ENCODE measurements around the gene TIMM9. TPM values are rescaled to one million over a fixed set of nuclear protein-coding genes. Genes with fewer than 3 reads are reported as not detected.
A peak's percentile ranks its signal among the peaks of the same experiment; 100 is the strongest.

Gene TIMM9, protein sequence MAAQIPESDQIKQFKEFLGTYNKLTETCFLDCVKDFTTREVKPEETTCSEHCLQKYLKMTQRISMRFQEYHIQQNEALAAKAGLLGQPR
- total RNA-seq (2022) (44.0 and 44.5 TPM in 2 replicates), Bru-seq, nascent RNA (percentile 84 among the genes with signal in this experiment), BruChase-seq, experiment 1, labeled RNA remaining after a 6-hour chase (percentile 79 among the genes with signal in this experiment), BruChase-seq, experiment 2, labeled RNA remaining after a 2-hour chase (percentile 85 among the genes with signal in this experiment)
- long read RNA-seq, partial matches to known transcripts: 15 of 20 reads
- long read RNA-seq, other reads (novel, unspliced or antisense): 3 of 20 reads

DNA sequence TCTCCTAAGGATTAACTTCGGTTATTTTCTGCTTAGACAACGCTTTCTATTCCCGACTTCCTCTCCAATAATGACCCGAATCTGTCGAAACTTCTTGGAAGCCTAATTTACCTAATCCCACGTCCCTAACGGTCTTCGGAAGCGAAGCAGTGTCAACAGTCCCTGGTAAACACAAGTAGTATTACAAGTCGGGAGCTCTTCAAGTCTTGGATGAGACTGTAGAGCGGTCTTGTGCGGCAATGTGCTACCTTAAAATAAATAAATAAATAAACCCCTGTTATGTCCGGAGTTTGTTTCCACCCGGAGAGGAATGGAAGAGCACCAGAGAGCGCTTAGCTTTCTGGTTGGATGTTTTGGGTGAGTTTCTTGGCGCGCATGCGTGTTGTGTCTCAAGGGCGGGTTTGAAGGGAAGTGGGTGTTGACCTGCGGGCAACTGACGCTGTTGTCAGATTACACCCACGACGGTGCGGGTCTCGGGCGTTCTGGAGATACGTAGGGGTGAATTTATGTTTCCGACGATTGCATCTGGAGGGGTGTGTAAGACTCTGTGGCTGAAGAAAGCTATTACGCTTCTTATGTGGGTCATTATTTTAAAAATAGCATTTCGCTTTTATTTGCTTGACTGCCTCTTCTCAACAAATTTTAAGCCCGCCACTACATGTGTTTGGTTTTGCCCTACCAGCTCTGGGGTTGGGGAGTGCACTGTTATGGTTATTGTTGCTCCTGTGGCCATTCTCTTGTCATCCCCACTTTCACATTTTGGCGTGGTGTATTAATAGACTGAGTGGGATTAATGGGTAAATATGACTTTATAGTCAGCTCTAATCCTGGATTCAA, at the start of gene TIMM9, which contains the start of gene KIAA0586:
Gene TIMM9 (minus strand): TSS at position 251 of the 837 bp plus-strand sequence. CDS start 15,586 bp downstream, outside the sequence.
Gene KIAA0586 (plus strand): TSS at position 439 of the 837 bp plus-strand sequence. CDS start 546 bp downstream, outside the sequence.
- H3K9me3 Mint-ChIP-seq (ENCODE audit: low read depth, unreplicated experiment): no peaks in the 10 kb centered on the region
- H3K27ac Mint-ChIP-seq (ENCODE audit: unreplicated experiment): peak within 1 kb of the TSS; percentile 99
- TF ChIP-seq, protein P1, sequence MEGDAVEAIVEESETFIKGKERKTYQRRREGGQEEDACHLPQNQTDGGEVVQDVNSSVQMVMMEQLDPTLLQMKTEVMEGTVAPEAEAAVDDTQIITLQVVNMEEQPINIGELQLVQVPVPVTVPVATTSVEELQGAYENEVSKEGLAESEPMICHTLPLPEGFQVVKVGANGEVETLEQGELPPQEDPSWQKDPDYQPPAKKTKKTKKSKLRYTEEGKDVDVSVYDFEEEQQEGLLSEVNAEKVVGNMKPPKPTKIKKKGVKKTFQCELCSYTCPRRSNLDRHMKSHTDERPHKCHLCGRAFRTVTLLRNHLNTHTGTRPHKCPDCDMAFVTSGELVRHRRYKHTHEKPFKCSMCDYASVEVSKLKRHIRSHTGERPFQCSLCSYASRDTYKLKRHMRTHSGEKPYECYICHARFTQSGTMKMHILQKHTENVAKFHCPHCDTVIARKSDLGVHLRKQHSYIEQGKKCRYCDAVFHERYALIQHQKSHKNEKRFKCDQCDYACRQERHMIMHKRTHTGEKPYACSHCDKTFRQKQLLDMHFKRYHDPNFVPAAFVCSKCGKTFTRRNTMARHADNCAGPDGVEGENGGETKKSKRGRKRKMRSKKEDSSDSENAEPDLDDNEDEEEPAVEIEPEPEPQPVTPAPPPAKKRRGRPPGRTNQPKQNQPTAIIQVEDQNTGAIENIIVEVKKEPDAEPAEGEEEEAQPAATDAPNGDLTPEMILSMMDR (IDR thresholded peaks at IDR 0.05; ENCODE audit: unreplicated experiment): no peak
- H3K36me3 Mint-ChIP-seq (ENCODE audit: insufficient read depth, unreplicated experiment): peaks cover 41% of the 10 kb centered on the region
- peaks cover 10% of the 10 kb centered on the region for H3K4me1 Mint-ChIP-seq (ENCODE audit: low read depth, unreplicated experiment)
- H3K27me3 Mint-ChIP-seq (ENCODE audit: unreplicated experiment): no peaks in the 10 kb centered on the region
- BruUV-seq (replicated peaks): no TSS peak
- peak; percentile 91 for DNase-seq
- CTCF ChIA-PET: no interaction called here
- peak within 1 kb of the TSS; percentile 94 for H3K4me3 Mint-ChIP-seq (ENCODE audit: low read depth, unreplicated experiment)
- intact Hi-C loops (cut with micrococcal nuclease; ENCODE audit: unreplicated experiment): no loop called here

DNA sequence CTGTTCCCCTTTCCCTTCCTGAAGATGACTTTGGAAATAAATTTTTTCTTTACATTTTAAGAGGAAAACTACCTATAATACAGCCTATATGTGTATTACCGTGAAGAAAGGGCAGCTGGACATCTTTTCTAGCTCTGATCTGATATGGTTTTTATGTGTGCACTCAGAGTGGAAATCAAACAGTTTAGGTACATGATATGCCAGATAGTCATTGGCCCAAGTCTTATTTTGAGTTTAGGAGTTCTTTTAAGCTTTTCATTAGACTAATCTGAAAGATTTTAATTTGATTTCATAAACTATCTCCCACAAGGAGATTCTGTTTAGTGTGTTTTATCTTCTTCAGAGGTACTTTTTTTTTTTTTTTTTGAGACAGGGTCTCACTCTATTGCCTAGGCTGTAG, 49.0 kb upstream of the TIMM9 start:
- intact Hi-C loops (cut with micrococcal nuclease; ENCODE audit: unreplicated experiment): no loop called here
- H3K27ac Mint-ChIP-seq (ENCODE audit: unreplicated experiment): no peak overlapping the region
- H3K9me3 Mint-ChIP-seq (ENCODE audit: low read depth, unreplicated experiment): no peaks in the 10 kb centered on the region
- BruUV-seq (replicated peaks): no TSS peak
- H3K27me3 Mint-ChIP-seq (ENCODE audit: unreplicated experiment): no peaks in the 10 kb centered on the region
- CTCF ChIA-PET: interaction anchor here (0.7 kb wide), 1 partner anchor 503 kb away, joined by 3 read pairs; no protein-coding TSS in a partner anchor
- H3K36me3 Mint-ChIP-seq (ENCODE audit: insufficient read depth, unreplicated experiment): no peaks in the 10 kb centered on the region
- H3K4me3 Mint-ChIP-seq (ENCODE audit: low read depth, unreplicated experiment): no peak overlapping the region
- DNase-seq: no peak
- TF ChIP-seq, protein P1 (IDR thresholded peaks at IDR 0.05; ENCODE audit: unreplicated experiment): no peak
- H3K4me1 Mint-ChIP-seq (ENCODE audit: low read depth, unreplicated experiment): no peaks in the 10 kb centered on the region

DNA sequence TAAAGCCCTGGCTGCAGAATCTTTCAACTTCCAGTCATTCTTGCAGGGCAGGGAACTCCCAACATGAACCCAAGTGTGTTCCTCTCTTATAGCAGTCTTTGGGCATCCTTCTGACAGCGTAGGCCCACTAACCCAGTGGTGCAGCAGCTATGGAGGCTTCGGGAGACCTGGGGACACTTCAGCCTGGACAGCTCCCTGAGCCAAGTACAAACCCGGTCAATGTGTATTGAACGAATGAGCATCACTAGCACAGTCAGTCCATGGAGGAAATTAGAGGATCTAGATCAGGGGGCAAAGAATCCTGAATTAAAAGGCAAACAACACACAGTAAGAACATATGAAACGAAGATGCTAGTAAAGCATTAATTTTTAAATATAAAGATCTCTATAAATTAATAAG, 42.0 kb upstream of the TIMM9 start:
- no peak overlapping the region for H3K4me3 Mint-ChIP-seq (ENCODE audit: low read depth, unreplicated experiment)
- no peaks in the 10 kb centered on the region for H3K36me3 Mint-ChIP-seq (ENCODE audit: insufficient read depth, unreplicated experiment)
- no peaks in the 10 kb centered on the region for H3K4me1 Mint-ChIP-seq (ENCODE audit: low read depth, unreplicated experiment)
- intact Hi-C loops (cut with micrococcal nuclease; ENCODE audit: unreplicated experiment): no loop called here
- H3K9me3 Mint-ChIP-seq (ENCODE audit: low read depth, unreplicated experiment): no peaks in the 10 kb centered on the region
- no peak overlapping the region for H3K27ac Mint-ChIP-seq (ENCODE audit: unreplicated experiment)
- CTCF ChIA-PET: no interaction called here
- TF ChIP-seq, protein P1 (IDR thresholded peaks at IDR 0.05; ENCODE audit: unreplicated experiment): no peak
- no peak for DNase-seq
- no TSS peak for BruUV-seq (replicated peaks)
- H3K27me3 Mint-ChIP-seq (ENCODE audit: unreplicated experiment): no peaks in the 10 kb centered on the region

DNA sequence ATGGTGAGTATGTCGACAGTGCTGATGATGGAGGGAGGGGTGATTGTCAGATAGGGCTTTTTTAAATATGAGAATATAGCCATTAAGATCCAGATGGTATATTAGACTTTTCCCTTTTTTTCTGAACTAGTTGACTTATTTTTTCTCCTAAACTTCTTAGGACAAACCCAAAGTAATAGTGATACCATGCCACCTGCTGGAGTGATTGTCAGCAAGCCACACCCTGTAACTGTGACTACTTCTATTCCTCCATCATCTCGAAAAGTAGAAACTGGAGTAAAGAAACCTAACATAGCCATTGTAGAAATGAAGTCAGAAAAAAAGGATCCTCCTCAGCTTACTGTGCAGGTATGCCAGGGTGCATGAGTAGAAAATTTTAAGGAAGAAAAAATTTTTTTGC, 40.2 kb upstream of the TIMM9 start:
- no peaks in the 10 kb centered on the region for H3K4me1 Mint-ChIP-seq (ENCODE audit: low read depth, unreplicated experiment)
- H3K36me3 Mint-ChIP-seq (ENCODE audit: insufficient read depth, unreplicated experiment): no peaks in the 10 kb centered on the region
- no peak overlapping the region for H3K27ac Mint-ChIP-seq (ENCODE audit: unreplicated experiment)
- intact Hi-C loops (cut with micrococcal nuclease; ENCODE audit: unreplicated experiment): no loop called here
- H3K27me3 Mint-ChIP-seq (ENCODE audit: unreplicated experiment): no peaks in the 10 kb centered on the region
- CTCF ChIA-PET: no interaction called here
- no peak for DNase-seq
- BruUV-seq (replicated peaks): no TSS peak
- TF ChIP-seq, protein P1 (IDR thresholded peaks at IDR 0.05; ENCODE audit: unreplicated experiment): no peak
- no peaks in the 10 kb centered on the region for H3K9me3 Mint-ChIP-seq (ENCODE audit: low read depth, unreplicated experiment)
- H3K4me3 Mint-ChIP-seq (ENCODE audit: low read depth, unreplicated experiment): no peak overlapping the region
